HCT116 (cell line): ENCODE measurements around the gene DIPK2B. TPM values are rescaled to one million over a fixed set of nuclear protein-coding genes. Genes with fewer than 3 reads are reported as not detected.

Experiments
- ATAC-seq: fragments of 200-7000 bp; cut with Tn5 transposase; 2 replicates; pipeline ENCODE4 v1.9.1; 2020; ENCODE audit warnings: mild to moderate bottlenecking, moderate library complexity
- BruUV-seq: library from RNA; stranded (reverse); fragments of 400-500 nt; replicated peaks from 2 replicates; lab custom pipeline; 2021; lab: Mats Ljungman, UMichigan
- CTCF ChIA-PET: fragments of 300-600 bp; sonication (Branson Sonifier 250); formaldehyde crosslinking; loops from one replicate; lab custom pipeline; 2021; ENCODE audit warnings: antibody characterized with exemption; lab: Charles Lee
- POLR2A ChIA-PET: fragments of 300-600, 350-600 bp; sonication (Branson Sonifier 250); formaldehyde crosslinking; loops from one replicate; lab custom pipeline; 2021; ENCODE audit warnings: antibody characterized with exemption; lab: Charles Lee
- RAD21 ChIA-PET, 2 experiments: fragments of 300-600 bp; sonication (Branson Sonifier 250); formaldehyde crosslinking; loops; one replicate each; lab custom pipeline; 2023; ENCODE audit warnings: low total read pairs in 2 of 2; ENCODE audit not compliant: uncharacterized antibody in 2 of 2, unreplicated experiment in 2 of 2, low non-redundant PET in 1 of 2; lab: Charles Lee
- DNase-seq: peaks from one replicate; pipeline ENCODE4 v3.0.0-alpha.2; 2010; ENCODE audit warnings: low read depth, low spot score
- H2AFZ ChIP-seq: fragments of 200-600 bp; shearing (Covaris generic), sonication (generic); 2 replicates; pipeline ENCODE4 v1.6.1; 2017; ENCODE audit warnings: low read depth, mixed run types, mixed read lengths, antibody characterized with exemption, low read length; ENCODE audit not compliant: poor library complexity, severe bottlenecking
- H3K27ac ChIP-seq: 2 replicates; pipeline ENCODE4 v1.5.1; 2012; ENCODE audit warnings: low read depth, low read length
- H3K27me3 ChIP-seq: fragments of 200-600 bp; sonication (generic); 2 replicates; pipeline ENCODE4 v1.6.1; 2016; ENCODE audit warnings: mixed run types, low read length, mixed read lengths; ENCODE audit not compliant: insufficient read depth
- H3K36me3 ChIP-seq, 2 experiments: fragments of 200-500 bp in 1 of 2; fragments of 200-600 bp in 1 of 2; sonication (Bioruptor generic) in 1 of 2; sonication (generic) in 1 of 2; 2 replicates each; pipeline versions ENCODE4 v1.5.1 to v1.6.1; 2014 to 2016; ENCODE audit warnings: low read length in 2 of 2, inconsistent platforms in 1 of 2, mixed read lengths in 1 of 2, mixed run types in 1 of 2; ENCODE audit not compliant: insufficient read depth in 2 of 2, control insufficient read depth in 1 of 2
- H3K4me1 ChIP-seq, 2 experiments: fragments of 200-600 bp in 1 of 2; sonication (generic) in 1 of 2; 2 replicates each; pipeline versions ENCODE4 v1.5.1 to v1.6.1; 2012 to 2017; ENCODE audit warnings: low read length in 2 of 2, inconsistent platforms in 1 of 2, mild to moderate bottlenecking in 1 of 2, mixed read lengths in 1 of 2, mixed run types in 1 of 2, moderate library complexity in 1 of 2; ENCODE audit not compliant: insufficient read depth in 2 of 2, control insufficient read depth in 1 of 2
- H3K4me2 ChIP-seq: fragments of 200-600 bp; sonication (generic); 2 replicates; pipeline ENCODE4 v1.6.1; 2017; ENCODE audit warnings: mixed run types, low read length, mixed read lengths
- H3K4me3 ChIP-seq, 2 experiments: fragments of 200-600 bp in 1 of 2; sonication (generic) in 1 of 2; replicated peaks in 1 of 2; 2 replicates each; pipeline ENCODE4 v1.5.1; 2011 to 2016; ENCODE audit warnings: low read length in 2 of 2, control low read depth in 1 of 2, low read depth in 1 of 2, mild to moderate bottlenecking in 1 of 2, mixed read lengths in 1 of 2, mixed run types in 1 of 2
- H3K79me2 ChIP-seq: fragments of 200-600 bp; sonication (generic); 2 replicates; pipeline ENCODE4 v1.6.1; 2017; ENCODE audit warnings: mild to moderate bottlenecking, mixed run types, low read length, moderate library complexity, mixed read lengths; ENCODE audit not compliant: insufficient read depth
- H3K9ac ChIP-seq: fragments of 200-600 bp; sonication (generic); 2 replicates; pipeline ENCODE4 v1.6.1; 2016; ENCODE audit warnings: low read length, mixed read lengths
- H3K9me2 ChIP-seq: fragments of 200-600 bp; sonication (generic), shearing (Covaris generic); 2 replicates; pipeline ENCODE4 v1.6.1; 2017; ENCODE audit warnings: mixed run types, mild to moderate bottlenecking, moderate library complexity; ENCODE audit not compliant: insufficient read depth
- H3K9me3 ChIP-seq, 2 experiments: fragments of 200-500 bp in 1 of 2; fragments of 200-600 bp in 1 of 2; sonication (Bioruptor generic) in 1 of 2; sonication (generic) in 1 of 2; 2 replicates each; pipeline ENCODE4 v1.6.1; 2014 to 2017; ENCODE audit warnings: low read length in 2 of 2, mixed read lengths in 2 of 2, inconsistent platforms in 1 of 2, low read depth in 1 of 2, mild to moderate bottlenecking in 1 of 2, mixed run types in 1 of 2, moderate library complexity in 1 of 2; ENCODE audit not compliant: control insufficient read depth in 1 of 2, insufficient read depth in 1 of 2
- H4K20me1 ChIP-seq: fragments of 200-600 bp; sonication (generic), shearing (Covaris generic); 2 replicates; pipeline ENCODE4 v1.6.1; 2017; ENCODE audit warnings: mixed run types, mild to moderate bottlenecking, moderate library complexity; ENCODE audit not compliant: insufficient read depth
- CEBPB ChIP-seq: IDR thresholded peaks from 2 replicates; pipeline ENCODE4 v1.6.1; 2012; ENCODE audit warnings: low read depth
- CTCF ChIP-seq, 3 experiments: fragments of 200-600 bp in 1 of 3; sonication (generic) in 1 of 3; IDR thresholded peaks in 2 of 3; conservative IDR thresholded peaks in 1 of 3; 2 replicates each; pipeline ENCODE4 v1.5.1; 2012 to 2017; ENCODE audit warnings: low read depth in 2 of 3, low read length in 2 of 3, antibody characterized with exemption in 1 of 3, borderline replicate concordance in 1 of 3, control low read depth in 1 of 3, mild to moderate bottlenecking in 1 of 3, mixed read lengths in 1 of 3, mixed run types in 1 of 3, moderate library complexity in 1 of 3; ENCODE audit not compliant: insufficient read depth in 1 of 3
- EGR1 ChIP-seq: IDR thresholded peaks from 2 replicates; pipeline ENCODE4 v1.6.1; 2012; ENCODE audit warnings: low read depth
- EZH2 ChIP-seq: fragments of 200-600 bp; sonication (generic); IDR thresholded peaks from 2 replicates; pipeline ENCODE4 v1.6.1; 2017; ENCODE audit warnings: antibody characterized with exemption, mixed run types
- EZH2phosphoT487 ChIP-seq: fragments of 200-600 bp; IDR thresholded peaks from 2 replicates; pipeline ENCODE4 v1.6.1; 2018; ENCODE audit warnings: antibody characterized with exemption, borderline replicate concordance
- POLR2AphosphoS5 ChIP-seq: IDR thresholded peaks from 2 replicates; pipeline ENCODE4 v1.6.1; 2011; ENCODE audit warnings: mild to moderate bottlenecking, low read depth, low read length, moderate library complexity
- RAD21 ChIP-seq: IDR thresholded peaks from 2 replicates; pipeline ENCODE4 v1.6.1; 2012; ENCODE audit warnings: low read depth, mild to moderate bottlenecking
- SP1 ChIP-seq: IDR thresholded peaks from 2 replicates; pipeline ENCODE4 v1.6.1; 2012; ENCODE audit warnings: low read depth
- SRF ChIP-seq: IDR thresholded peaks from 2 replicates; pipeline ENCODE4 v1.6.1; 2012; ENCODE audit warnings: low read depth
- YY1 ChIP-seq: IDR thresholded peaks from 2 replicates; pipeline ENCODE4 v1.6.1; 2011; ENCODE audit warnings: low read length, low read depth, moderate library complexity, mild to moderate bottlenecking; ENCODE audit not compliant: insufficient replicate concordance; ENCODE audit errors: extremely low read depth
- intact Hi-C: fragments of 100-400 bp; cut with micrococcal nuclease; formaldehyde crosslinking; loops from 2 replicates; pipeline ENCODE4 v1.10.0; 2022
- total RNA-seq: library from RNA; stranded (reverse); gene quantifications from one replicate; pipeline ENCODE4 v1.2.1, GENCODE V29; 2021; ENCODE audit not compliant: unreplicated experiment
- TF ChIP-seq, protein P1 (sequence below): IDR thresholded peaks from 2 replicates; pipeline ENCODE4 v1.6.1; 2012; ENCODE audit warnings: low read depth
- TF ChIP-seq, protein P2 (sequence below): IDR thresholded peaks from 2 replicates; pipeline ENCODE4 v1.6.1; 2012
- TF ChIP-seq, protein P3 (sequence below): IDR thresholded peaks from 2 replicates; pipeline ENCODE4 v1.6.1; 2012

Gene DIPK2B
- total RNA-seq, 1 experiment from 2014 or later: not detected

DNA sequence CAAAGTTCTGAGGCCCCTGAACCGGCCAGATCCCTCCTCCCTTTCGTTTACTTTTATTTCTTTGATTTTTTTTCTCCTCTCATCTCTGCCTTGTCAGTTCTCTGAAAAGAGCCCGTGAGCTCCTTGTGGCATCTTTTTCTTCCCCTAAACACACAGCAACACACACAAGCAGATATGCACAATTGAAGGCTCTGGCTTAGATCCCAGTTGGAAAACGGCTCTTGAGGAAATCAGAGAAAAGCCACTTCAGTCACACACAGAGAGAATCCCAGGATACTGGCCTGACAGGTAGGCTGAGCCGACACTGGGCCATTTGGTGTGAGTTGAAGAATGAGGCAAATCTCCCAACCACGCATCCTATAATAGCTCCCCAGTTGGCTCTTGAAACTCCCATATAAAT lies 12.9 kb downstream of the DIPK2B start (continued):
- TF ChIP-seq, protein P1, sequence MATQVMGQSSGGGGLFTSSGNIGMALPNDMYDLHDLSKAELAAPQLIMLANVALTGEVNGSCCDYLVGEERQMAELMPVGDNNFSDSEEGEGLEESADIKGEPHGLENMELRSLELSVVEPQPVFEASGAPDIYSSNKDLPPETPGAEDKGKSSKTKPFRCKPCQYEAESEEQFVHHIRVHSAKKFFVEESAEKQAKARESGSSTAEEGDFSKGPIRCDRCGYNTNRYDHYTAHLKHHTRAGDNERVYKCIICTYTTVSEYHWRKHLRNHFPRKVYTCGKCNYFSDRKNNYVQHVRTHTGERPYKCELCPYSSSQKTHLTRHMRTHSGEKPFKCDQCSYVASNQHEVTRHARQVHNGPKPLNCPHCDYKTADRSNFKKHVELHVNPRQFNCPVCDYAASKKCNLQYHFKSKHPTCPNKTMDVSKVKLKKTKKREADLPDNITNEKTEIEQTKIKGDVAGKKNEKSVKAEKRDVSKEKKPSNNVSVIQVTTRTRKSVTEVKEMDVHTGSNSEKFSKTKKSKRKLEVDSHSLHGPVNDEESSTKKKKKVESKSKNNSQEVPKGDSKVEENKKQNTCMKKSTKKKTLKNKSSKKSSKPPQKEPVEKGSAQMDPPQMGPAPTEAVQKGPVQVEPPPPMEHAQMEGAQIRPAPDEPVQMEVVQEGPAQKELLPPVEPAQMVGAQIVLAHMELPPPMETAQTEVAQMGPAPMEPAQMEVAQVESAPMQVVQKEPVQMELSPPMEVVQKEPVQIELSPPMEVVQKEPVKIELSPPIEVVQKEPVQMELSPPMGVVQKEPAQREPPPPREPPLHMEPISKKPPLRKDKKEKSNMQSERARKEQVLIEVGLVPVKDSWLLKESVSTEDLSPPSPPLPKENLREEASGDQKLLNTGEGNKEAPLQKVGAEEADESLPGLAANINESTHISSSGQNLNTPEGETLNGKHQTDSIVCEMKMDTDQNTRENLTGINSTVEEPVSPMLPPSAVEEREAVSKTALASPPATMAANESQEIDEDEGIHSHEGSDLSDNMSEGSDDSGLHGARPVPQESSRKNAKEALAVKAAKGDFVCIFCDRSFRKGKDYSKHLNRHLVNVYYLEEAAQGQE: no peak
- TF ChIP-seq EZH2phosphoT487 (no peak), POLR2AphosphoS5 (no peak), CEBPB (no peak), YY1 (no peak)
- TF ChIP-seq, protein P2, sequence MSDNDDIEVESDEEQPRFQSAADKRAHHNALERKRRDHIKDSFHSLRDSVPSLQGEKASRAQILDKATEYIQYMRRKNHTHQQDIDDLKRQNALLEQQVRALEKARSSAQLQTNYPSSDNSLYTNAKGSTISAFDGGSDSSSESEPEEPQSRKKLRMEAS: no peak
- TF ChIP-seq, all 23 proteins: peak for 0

DNA sequence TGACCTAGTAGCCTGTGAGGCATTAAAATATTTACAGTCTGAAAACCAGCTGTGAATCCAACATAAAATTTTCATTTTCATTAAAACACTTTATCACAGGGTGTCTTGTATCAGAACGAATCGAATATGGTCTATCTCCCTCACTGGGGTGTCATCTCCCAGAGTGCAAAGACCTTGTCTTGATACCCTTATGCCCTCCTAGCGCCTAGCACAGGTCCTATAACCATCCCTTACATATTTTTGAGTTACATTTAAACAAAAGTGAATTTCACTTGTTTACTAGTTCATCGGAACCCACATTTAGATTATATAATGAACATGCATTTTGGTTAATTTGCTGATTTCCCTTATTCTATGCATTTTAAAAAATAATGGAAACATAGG lies 14.0 kb downstream of the DIPK2B start:
- DNase-seq: no peak
- no peak overlapping the region for H3K9ac ChIP-seq
- no peaks in the 10 kb centered on the region for H3K9me3 ChIP-seq
- H2AFZ ChIP-seq: peak overlapping the region; percentile 84
- H3K79me2 ChIP-seq: no peaks in the 10 kb centered on the region
- H3K4me1 ChIP-seq: peaks cover 0 to 9% of the 10 kb centered on the region in 2 experiments; a peak in 2 of 4 replicates
- ChIA-PET RAD21 (interaction anchor here in 1 of 2 experiments (0.6 kb wide), 1 partner anchor 314 kb away, joined by 3 read pairs; the partner anchor contains the start of gene KDM6A), CTCF (interaction anchor here (2.0 kb wide), 1 partner anchor 13 kb away, joined by 6 read pairs; no protein-coding TSS in a partner anchor), POLR2A (interaction anchor here (0.6 kb wide), 1 partner anchor 607 kb away, joined by 3 read pairs; no protein-coding TSS in a partner anchor)
- no peaks in the 10 kb centered on the region for H3K27me3 ChIP-seq
- H3K27ac ChIP-seq: no peak overlapping the region
- no TSS peak for BruUV-seq
- peak; percentile 61 for ATAC-seq
- H4K20me1 ChIP-seq: no peaks in the 10 kb centered on the region
- no peak overlapping the region for H3K4me3 ChIP-seq
- no peaks in the 10 kb centered on the region for H3K36me3 ChIP-seq
- intact Hi-C loops: no loop called here
- peak overlapping the region; percentile 68 for H3K4me2 ChIP-seq
- no peaks in the 10 kb centered on the region for H3K9me2 ChIP-seq
- no peak for TF ChIP-seq RAD21
- TF ChIP-seq, protein P1: no peak
- no peak for TF ChIP-seq SRF
- TF ChIP-seq EZH2: no peak
- no peak for TF ChIP-seq EGR1
- TF ChIP-seq, protein P2: no peak
- TF ChIP-seq POLR2AphosphoS5: no peak
- TF ChIP-seq EZH2phosphoT487: no peak
- no peak for TF ChIP-seq SP1
- TF ChIP-seq YY1: no peak
- TF ChIP-seq, protein P3, sequence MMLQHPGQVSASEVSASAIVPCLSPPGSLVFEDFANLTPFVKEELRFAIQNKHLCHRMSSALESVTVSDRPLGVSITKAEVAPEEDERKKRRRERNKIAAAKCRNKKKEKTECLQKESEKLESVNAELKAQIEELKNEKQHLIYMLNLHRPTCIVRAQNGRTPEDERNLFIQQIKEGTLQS: no peak
- no peak for TF ChIP-seq CTCF (IDR thresholded peaks at IDR 0.05 in 2 of 3, conservative IDR thresholded peaks at IDR 0.05 in 1 of 3; ENCODE audit: borderline replicate concordance in 1 of 3, insufficient read depth in 1 of 3, low read depth in 2 of 3, low read length in 2 of 3)
